ENCODE results near the gene ZDHHC6. TPM values are rescaled to one million over a fixed set of nuclear protein-coding genes. Genes with fewer than 3 reads are reported as not detected.
A peak's percentile ranks its signal among the peaks of the same experiment; 100 is the strongest.

The ZDHHC6 gene
- total RNA-seq, 4 donors from 2014 or later, result 20.2 to 44.1 (median 31.8) TPM

DNA sequence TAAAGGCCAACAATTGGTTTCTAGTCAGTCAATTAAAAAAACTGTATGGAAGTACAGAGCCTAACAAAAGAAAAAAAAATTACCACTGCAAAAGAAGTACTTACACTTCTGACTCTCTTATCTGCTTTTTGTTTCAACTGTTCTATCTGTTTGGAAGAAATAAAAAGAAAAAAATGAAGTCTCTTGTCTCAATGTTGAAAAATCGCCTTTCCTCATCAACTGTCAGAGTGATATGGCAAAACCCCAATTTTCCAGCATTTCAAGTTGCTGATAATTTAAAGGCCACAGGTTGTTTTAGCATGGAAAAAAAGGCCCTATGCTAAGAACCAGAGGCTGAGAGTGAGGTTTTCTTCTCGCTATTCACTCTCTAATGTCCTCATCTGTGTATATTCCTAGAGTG, 13.6 kb downstream of the ZDHHC6 start:
- Histone ChIP-seq H3K27me3 (no peaks in the 10 kb centered on the region), H3K36me3 (peaks cover 0 to 91% (median 13%) of the 10 kb centered on the region in 3 donors), H3K9me3 (no peaks in the 10 kb centered on the region), H3K4me3 (no peak overlapping the region), H3K27ac (no peak overlapping the region), H3K4me1 (no peaks in the 10 kb centered on the region)
- TF ChIP-seq, protein P1, sequence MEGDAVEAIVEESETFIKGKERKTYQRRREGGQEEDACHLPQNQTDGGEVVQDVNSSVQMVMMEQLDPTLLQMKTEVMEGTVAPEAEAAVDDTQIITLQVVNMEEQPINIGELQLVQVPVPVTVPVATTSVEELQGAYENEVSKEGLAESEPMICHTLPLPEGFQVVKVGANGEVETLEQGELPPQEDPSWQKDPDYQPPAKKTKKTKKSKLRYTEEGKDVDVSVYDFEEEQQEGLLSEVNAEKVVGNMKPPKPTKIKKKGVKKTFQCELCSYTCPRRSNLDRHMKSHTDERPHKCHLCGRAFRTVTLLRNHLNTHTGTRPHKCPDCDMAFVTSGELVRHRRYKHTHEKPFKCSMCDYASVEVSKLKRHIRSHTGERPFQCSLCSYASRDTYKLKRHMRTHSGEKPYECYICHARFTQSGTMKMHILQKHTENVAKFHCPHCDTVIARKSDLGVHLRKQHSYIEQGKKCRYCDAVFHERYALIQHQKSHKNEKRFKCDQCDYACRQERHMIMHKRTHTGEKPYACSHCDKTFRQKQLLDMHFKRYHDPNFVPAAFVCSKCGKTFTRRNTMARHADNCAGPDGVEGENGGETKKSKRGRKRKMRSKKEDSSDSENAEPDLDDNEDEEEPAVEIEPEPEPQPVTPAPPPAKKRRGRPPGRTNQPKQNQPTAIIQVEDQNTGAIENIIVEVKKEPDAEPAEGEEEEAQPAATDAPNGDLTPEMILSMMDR (IDR thresholded peaks at IDR 0.05), result no peak
- TF ChIP-seq EP300 (IDR thresholded peaks at IDR 0.05), result no peak
- TF ChIP-seq POLR2A (IDR thresholded peaks at IDR 0.05), result no peak
- DNase-seq (ENCODE audit: low spot score in 2 of 2), result no peak
- WGBS, 2 donors, result 96 to 100% methylated on average over 2 of the region's 2 CpGs

DNA sequence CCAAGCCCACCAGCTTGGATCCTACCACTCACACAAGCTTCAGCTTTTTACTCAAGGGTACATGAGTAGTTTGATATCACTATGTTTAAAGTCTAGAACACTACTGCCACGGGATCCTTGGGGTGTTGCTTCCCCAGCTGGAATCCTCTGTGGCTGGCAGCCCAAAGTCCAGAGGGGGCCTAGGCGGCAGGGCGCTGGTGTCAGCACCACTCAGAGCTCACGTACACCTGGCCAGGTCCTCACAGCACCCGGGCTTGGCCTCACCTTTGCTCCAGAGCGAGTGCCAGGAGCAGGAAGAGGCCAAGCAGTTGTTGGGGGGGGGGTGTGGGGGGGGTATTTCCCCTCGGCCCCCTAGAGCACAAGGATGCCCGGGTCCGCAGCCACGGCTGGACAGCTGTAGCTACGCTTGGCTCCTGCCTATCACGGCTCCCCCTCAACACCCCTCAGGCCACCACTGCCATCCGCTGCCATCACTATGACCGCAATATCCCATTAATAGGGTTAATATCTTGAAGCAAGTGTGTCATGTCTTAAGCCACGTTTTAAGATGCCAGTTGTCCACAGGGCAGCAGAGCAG, 17.0 kb downstream of the ZDHHC6 start:
- TF ChIP-seq, protein P1 (IDR thresholded peaks at IDR 0.05), result no peak
- TF ChIP-seq EP300 (IDR thresholded peaks at IDR 0.05), result no peak
- no peak for TF ChIP-seq POLR2A (IDR thresholded peaks at IDR 0.05)
- no peaks in the 10 kb centered on the region for H3K4me1 ChIP-seq

DNA sequence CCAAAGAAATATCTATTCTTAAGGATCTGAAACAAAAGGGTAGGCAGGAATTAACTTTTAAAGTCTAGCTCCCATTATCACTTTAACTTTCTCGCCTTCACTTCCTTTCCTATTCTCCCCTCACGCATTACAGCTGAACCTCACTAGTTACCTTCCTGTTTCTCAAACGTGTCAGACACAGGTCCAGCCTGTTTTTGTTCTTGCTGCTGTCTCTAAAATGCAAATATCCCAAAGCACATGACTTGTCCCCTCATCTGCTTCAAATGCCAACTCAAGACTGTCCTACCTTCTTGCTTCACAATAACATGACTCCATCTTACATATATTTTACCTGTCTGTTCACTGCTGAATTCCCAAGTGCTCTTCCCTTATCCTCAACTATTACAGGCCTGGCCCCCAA, 17.6 kb downstream of the ZDHHC6 start:
- peaks cover 0 to 69% (median 6%) of the 10 kb centered on the region in 3 donors for H3K36me3 ChIP-seq

More for the DNA sequence above, 17.0 kb downstream of the ZDHHC6 start:
- Histone ChIP-seq H3K9me3 (no peaks in the 10 kb centered on the region), H3K27ac (peak overlapping the region in 1 of 4 donors; percentile 9), H3K27me3 (no peaks in the 10 kb centered on the region), H3K4me3 (no peak overlapping the region), H3K36me3 (peaks cover 0 to 75% (median 6%) of the 10 kb centered on the region in 3 donors)
- WGBS, 2 donors, result 80 to 81% methylated on average over 10 to 15 of the region's 15 CpGs
- DNase-seq (ENCODE audit: low spot score in 2 of 2), result no peak

DNA sequence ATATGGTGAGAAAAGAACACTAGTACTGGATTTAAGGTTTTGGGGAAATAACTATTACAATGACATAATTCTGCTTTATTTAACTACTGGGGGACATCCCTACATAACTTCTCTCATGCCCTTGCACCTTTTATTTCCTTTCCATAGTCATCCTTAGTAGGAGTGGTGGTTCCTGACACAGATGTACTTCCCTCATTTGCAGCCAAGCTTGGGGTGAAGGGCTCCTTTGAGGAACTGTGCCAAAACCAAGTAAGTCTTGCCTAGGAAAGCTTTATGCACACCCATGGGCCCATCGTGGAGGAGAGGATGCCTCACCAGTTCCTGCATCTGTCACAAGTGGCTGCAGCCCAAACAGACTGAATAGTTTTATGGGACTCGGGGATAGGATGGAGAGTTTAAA, 20.6 kb downstream of the ZDHHC6 start:
- peaks cover 0 to 59% (median 0%) of the 10 kb centered on the region in 3 donors for H3K36me3 ChIP-seq
- H3K4me1 ChIP-seq, result no peaks in the 10 kb centered on the region
- no peaks in the 10 kb centered on the region for H3K9me3 ChIP-seq
- 25 to 36% methylated on average over 2 of the region's 2 CpGs for WGBS, 2 donors
- no peak for DNase-seq (ENCODE audit: low spot score in 2 of 2)
- H3K27me3 ChIP-seq, result no peaks in the 10 kb centered on the region
- no peak overlapping the region for H3K27ac ChIP-seq
- H3K4me3 ChIP-seq, result no peak overlapping the region
- TF ChIP-seq, protein P1 (IDR thresholded peaks at IDR 0.05), result no peak
- TF ChIP-seq POLR2A (IDR thresholded peaks at IDR 0.05), result no peak
- TF ChIP-seq EP300 (IDR thresholded peaks at IDR 0.05), result no peak

More for the DNA sequence above, 17.6 kb downstream of the ZDHHC6 start:
- H3K27ac ChIP-seq, result peak overlapping the region in 2 of 4 donors; percentile 3 to 9
- TF ChIP-seq, protein P1 (IDR thresholded peaks at IDR 0.05), result no peak
- TF ChIP-seq EP300 (IDR thresholded peaks at IDR 0.05), result no peak
- no peak for TF ChIP-seq POLR2A (IDR thresholded peaks at IDR 0.05)
- H3K27me3 ChIP-seq, result no peaks in the 10 kb centered on the region
- H3K4me1 ChIP-seq, result no peaks in the 10 kb centered on the region
- DNase-seq (ENCODE audit: low spot score in 2 of 2), result no peak
- H3K4me3 ChIP-seq, result no peak overlapping the region
- no peaks in the 10 kb centered on the region for H3K9me3 ChIP-seq
- WGBS, 2 donors, result 73 to 80% methylated on average over 3 of the region's 3 CpGs

DNA sequence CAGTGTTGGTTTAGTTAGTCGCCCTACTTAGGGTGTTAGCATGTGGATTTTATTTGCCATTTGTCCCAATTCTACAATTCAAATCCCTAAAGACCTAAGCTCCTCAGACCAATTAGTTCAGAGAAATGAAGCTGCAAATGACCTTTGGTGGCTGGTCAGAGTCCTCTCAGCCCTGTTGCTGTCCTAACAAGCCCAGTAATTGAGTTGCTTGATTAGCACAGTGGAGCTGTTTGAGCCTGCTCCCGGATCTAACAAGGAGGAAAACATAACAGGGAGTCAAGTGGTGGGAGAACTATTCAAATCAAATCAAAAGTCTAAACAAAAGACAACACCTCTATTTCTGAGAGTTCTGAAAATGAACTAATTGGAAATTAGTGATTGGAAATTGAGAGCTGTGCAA, 22.1 kb downstream of the ZDHHC6 start:
- no peaks in the 10 kb centered on the region for H3K9me3 ChIP-seq
- no peak overlapping the region for H3K4me3 ChIP-seq
- no peak for DNase-seq (ENCODE audit: low spot score in 2 of 2)
- WGBS, 2 donors, result 51 to 65% methylated on average over 2 of the region's 2 CpGs
- H3K27ac ChIP-seq, result no peak overlapping the region
- TF ChIP-seq POLR2A (IDR thresholded peaks at IDR 0.05) (no peak), EP300 (IDR thresholded peaks at IDR 0.05) (no peak)
- TF ChIP-seq, protein P1 (IDR thresholded peaks at IDR 0.05), result no peak
- peaks cover 0 to 46% (median 0%) of the 10 kb centered on the region in 3 donors for H3K36me3 ChIP-seq
- H3K27me3 ChIP-seq, result no peaks in the 10 kb centered on the region
- no peaks in the 10 kb centered on the region for H3K4me1 ChIP-seq

Data from tibial nerve (tissue), 4 donors.